ENCODE measurements around the gene UBA5. TPM values are rescaled to one million over a fixed set of nuclear protein-coding genes. Genes with fewer than 3 reads are reported as not detected.

Gene UBA5
- polyA plus RNA-seq, 3 donors: 9.3 to 19.5 (median 13.8) TPM

GRCh38 chr3:132716372-132716771 is 56.2 kb downstream of the UBA5 start:
- H3K27ac Mint-ChIP-seq: no peak overlapping the region

GRCh38 chr3:132720228-132720627 is 60.1 kb downstream of the UBA5 start:
- WGBS (ENCODE audit: insufficient coverage): no CpG with 5 or more reads among the region's 6 CpGs
- Histone ChIP-seq H2AFZ (ENCODE audit: insufficient read depth, low read depth, low read length, poor library complexity, severe bottlenecking) (no peak overlapping the region), H3K4me3 (replicated peaks in 1 of 3; ENCODE audit: low read depth in 2 of 3, low read length in 3 of 3) (no peak overlapping the region), H3K79me2 (ENCODE audit: insufficient read depth, low read length) (peaks cover 8% of the 10 kb centered on the region), H3K36me3 (replicated peaks in 1 of 2; ENCODE audit: control insufficient read depth in 1 of 2, insufficient read depth in 2 of 2, low read length in 2 of 2) (peaks cover 19 to 38% of the 10 kb centered on the region in 2 donors), H3K4me2 (replicated peaks; ENCODE audit: extremely low read depth, low read length, poor library complexity, severe bottlenecking) (no peak overlapping the region), H4K20me1 (ENCODE audit: insufficient read depth, low read length) (no peaks in the 10 kb centered on the region), H3K4me1 (ENCODE audit: control insufficient read depth in 1 of 2, insufficient read depth in 2 of 2, low read length in 2 of 2) (peaks cover 21 to 26% of the 10 kb centered on the region in 2 donors), H3K9ac (ENCODE audit: insufficient read depth, low read length, poor library complexity, severe bottlenecking) (no peak overlapping the region), H3K9me3 (replicated peaks in 1 of 2; ENCODE audit: control insufficient read depth in 1 of 2, insufficient read depth in 1 of 2, low read length in 2 of 2) (no peaks in the 10 kb centered on the region), H3K27me3 (ENCODE audit: control insufficient read depth in 2 of 2, insufficient read depth in 2 of 2, low read length in 2 of 2) (no peaks in the 10 kb centered on the region), H3K27ac (ENCODE audit: low read depth in 1 of 2, low read length in 2 of 2) (no peak overlapping the region)
- Mint-ChIP-seq H3K36me3 (peaks cover 22 to 23% of the 10 kb centered on the region in 2 donors), H3K4me3 (peak overlapping the region in 1 of 2 donors; percentile 21), H3K27ac (no peak overlapping the region), H3K9me3 (no peaks in the 10 kb centered on the region), H3K27me3 (ENCODE audit: low read depth in 3 of 3) (no peaks in the 10 kb centered on the region), H3K4me1 (peaks cover 24% of the 10 kb centered on the region)
- TF ChIP-seq, protein P1, sequence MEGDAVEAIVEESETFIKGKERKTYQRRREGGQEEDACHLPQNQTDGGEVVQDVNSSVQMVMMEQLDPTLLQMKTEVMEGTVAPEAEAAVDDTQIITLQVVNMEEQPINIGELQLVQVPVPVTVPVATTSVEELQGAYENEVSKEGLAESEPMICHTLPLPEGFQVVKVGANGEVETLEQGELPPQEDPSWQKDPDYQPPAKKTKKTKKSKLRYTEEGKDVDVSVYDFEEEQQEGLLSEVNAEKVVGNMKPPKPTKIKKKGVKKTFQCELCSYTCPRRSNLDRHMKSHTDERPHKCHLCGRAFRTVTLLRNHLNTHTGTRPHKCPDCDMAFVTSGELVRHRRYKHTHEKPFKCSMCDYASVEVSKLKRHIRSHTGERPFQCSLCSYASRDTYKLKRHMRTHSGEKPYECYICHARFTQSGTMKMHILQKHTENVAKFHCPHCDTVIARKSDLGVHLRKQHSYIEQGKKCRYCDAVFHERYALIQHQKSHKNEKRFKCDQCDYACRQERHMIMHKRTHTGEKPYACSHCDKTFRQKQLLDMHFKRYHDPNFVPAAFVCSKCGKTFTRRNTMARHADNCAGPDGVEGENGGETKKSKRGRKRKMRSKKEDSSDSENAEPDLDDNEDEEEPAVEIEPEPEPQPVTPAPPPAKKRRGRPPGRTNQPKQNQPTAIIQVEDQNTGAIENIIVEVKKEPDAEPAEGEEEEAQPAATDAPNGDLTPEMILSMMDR (IDR thresholded peaks at IDR 0.05): no peak
- intact Hi-C loops (cut with micrococcal nuclease): loop anchor here (5.0 to 10.0 kb wide), 4 partner anchors 852 to 1338 kb away; partner anchors contain the start of genes SRPRB (in 2 of the 2), TOPBP1 (in 2 of the 2), CDV3 (in 1 of the 2) and NUDT16 (in 1 of the 2)
- no peak for DNase-seq

More at GRCh38 chr3:132716372-132716771, 56.2 kb downstream of the UBA5 start:
- Histone ChIP-seq H3K79me2 (ENCODE audit: insufficient read depth, low read length) (peaks cover 4% of the 10 kb centered on the region), H2AFZ (ENCODE audit: insufficient read depth, low read depth, low read length, poor library complexity, severe bottlenecking) (no peak overlapping the region), H3K9ac (ENCODE audit: insufficient read depth, low read length, poor library complexity, severe bottlenecking) (no peak overlapping the region), H3K4me2 (replicated peaks; ENCODE audit: extremely low read depth, low read length, poor library complexity, severe bottlenecking) (no peak overlapping the region), H4K20me1 (ENCODE audit: insufficient read depth, low read length) (no peaks in the 10 kb centered on the region), H3K4me1 (ENCODE audit: control insufficient read depth in 1 of 2, insufficient read depth in 2 of 2, low read length in 2 of 2) (peaks cover 13 to 14% of the 10 kb centered on the region in 2 donors), H3K9me3 (replicated peaks in 1 of 2; ENCODE audit: control insufficient read depth in 1 of 2, insufficient read depth in 1 of 2, low read length in 2 of 2) (no peaks in the 10 kb centered on the region), H3K4me3 (replicated peaks in 1 of 3; ENCODE audit: low read depth in 2 of 3, low read length in 3 of 3) (no peak overlapping the region), H3K27me3 (ENCODE audit: control insufficient read depth in 2 of 2, insufficient read depth in 2 of 2, low read length in 2 of 2) (no peaks in the 10 kb centered on the region), H3K36me3 (replicated peaks in 1 of 2; ENCODE audit: control insufficient read depth in 1 of 2, insufficient read depth in 2 of 2, low read length in 2 of 2) (peaks cover 34 to 75% of the 10 kb centered on the region in 2 donors), H3K27ac (ENCODE audit: low read depth in 1 of 2, low read length in 2 of 2) (no peak overlapping the region)
- intact Hi-C loops (cut with micrococcal nuclease): no loop called here
- H3K9me3 Mint-ChIP-seq: no peaks in the 10 kb centered on the region
- H3K4me3 Mint-ChIP-seq: no peak overlapping the region
- H3K36me3 Mint-ChIP-seq: peaks cover 31 to 40% of the 10 kb centered on the region in 2 donors
- peaks cover 16% of the 10 kb centered on the region for H3K4me1 Mint-ChIP-seq
- DNase-seq: no peak
- TF ChIP-seq, protein P1 (IDR thresholded peaks at IDR 0.05): no peak
- H3K27me3 Mint-ChIP-seq (ENCODE audit: low read depth in 3 of 3): no peaks in the 10 kb centered on the region

Data from CD14-positive monocyte (primary cell).